ENCODE results near the gene CD27. TPM values are rescaled to one million over a fixed set of nuclear protein-coding genes. Genes with fewer than 3 reads are reported as not detected.

Gene CD27
- total RNA-seq, 2 experiments from 2014 or later = 112 to 131 TPM

DNA sequence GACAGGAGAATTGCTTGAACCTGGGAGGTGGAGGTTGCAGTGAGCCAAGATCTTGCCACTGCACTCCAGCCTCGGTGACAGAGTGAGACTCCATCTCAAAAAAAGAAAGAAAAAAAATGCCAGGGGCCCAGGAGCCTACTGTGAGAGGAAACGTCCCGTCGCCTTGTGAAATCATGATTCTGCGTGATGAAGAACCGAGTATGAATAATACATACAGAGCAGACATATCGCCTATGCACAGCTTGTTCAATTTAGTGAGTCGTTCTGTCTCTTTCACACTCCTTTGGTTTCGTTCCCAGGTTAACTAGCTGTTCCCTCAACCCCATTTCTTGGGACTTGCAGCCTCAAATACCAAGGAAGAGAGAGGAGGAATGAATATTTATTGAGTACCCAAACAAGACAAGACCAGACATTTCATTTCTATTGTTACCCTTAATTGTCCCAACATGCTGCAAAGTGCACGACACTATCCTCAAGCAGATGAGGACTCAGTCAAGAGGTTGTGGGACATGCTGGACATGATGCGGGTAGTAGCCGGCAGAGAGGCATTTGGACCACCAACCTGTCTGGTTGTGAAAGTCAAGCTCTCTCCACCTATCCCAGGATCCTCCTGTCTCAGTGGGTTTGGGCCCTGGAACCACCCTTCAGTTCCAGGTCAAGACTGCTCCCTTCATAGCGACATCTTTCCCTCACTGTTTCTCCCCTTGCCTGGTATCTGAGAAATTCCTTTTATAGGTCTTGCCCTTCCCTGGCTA is 8.6 kb upstream of the CD27 start:
- H3K36me3 Mint-ChIP-seq (ENCODE audit: low read depth) = no peaks in the 10 kb centered on the region
- DNase-seq (no peak), ATAC-seq (no peak)
- POLR2A ChIA-PET = interaction anchor here (0.5 to 6.4 kb wide), 4 partner anchors 15 to 288 kb away, joined by 3 to 48 read pairs (median 24); partner anchors contain the start of genes COPS7A and TAPBPL
- H3K27ac Mint-ChIP-seq = no peak overlapping the region
- CTCF ChIA-PET = interaction anchor here (1.8 to 5.7 kb wide), 3 partner anchors 8 to 29 kb away, joined by 4 to 35 read pairs (median 7); no protein-coding TSS in a partner anchor
- peaks cover 42% of the 10 kb centered on the region for H3K4me1 Mint-ChIP-seq (ENCODE audit: low read depth)
- no peaks in the 10 kb centered on the region for H3K9me3 Mint-ChIP-seq (ENCODE audit: insufficient read depth)
- no peaks in the 10 kb centered on the region for H3K27me3 Mint-ChIP-seq (ENCODE audit: low read depth)
- no peak overlapping the region for H3K4me3 Mint-ChIP-seq

DNA sequence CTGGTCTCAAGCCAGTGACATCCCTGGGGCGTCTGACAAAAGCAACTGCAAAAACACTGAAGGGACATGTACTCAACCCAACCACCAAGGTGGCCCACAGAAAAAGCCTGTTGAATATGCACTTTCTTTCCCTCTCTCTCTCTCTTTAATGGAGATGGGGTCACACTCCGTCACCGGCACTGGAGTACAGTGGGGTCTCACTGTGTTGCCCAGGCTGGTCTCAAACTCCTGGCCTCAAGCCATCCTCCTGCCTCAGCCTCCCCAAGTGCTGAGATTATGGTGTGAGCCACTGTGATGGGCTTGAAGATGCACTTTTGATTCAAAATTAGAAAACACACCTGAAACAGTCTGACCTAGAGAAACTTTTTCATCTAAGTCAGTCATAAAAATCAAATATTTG is 7.2 kb upstream of the CD27 start:
- ChIA-PET POLR2A (interaction anchor here (6.0 to 7.1 kb wide), 2 partner anchors 14 kb away, joined by 43 to 47 read pairs; partner anchors contain the start of gene TAPBPL), CTCF (interaction anchor here (1.3 to 5.7 kb wide), 4 partner anchors 9 to 28 kb away, joined by 3 to 35 read pairs (median 6); no protein-coding TSS in a partner anchor)
- no peaks in the 10 kb centered on the region for H3K36me3 Mint-ChIP-seq (ENCODE audit: low read depth)
- peaks cover 46% of the 10 kb centered on the region for H3K4me1 Mint-ChIP-seq (ENCODE audit: low read depth)
- ATAC-seq (no peak), DNase-seq (no peak)
- no peaks in the 10 kb centered on the region for H3K27me3 Mint-ChIP-seq (ENCODE audit: low read depth)
- no peak overlapping the region for H3K4me3 Mint-ChIP-seq
- no peaks in the 10 kb centered on the region for H3K9me3 Mint-ChIP-seq (ENCODE audit: insufficient read depth)
- H3K27ac Mint-ChIP-seq = no peak overlapping the region

DNA sequence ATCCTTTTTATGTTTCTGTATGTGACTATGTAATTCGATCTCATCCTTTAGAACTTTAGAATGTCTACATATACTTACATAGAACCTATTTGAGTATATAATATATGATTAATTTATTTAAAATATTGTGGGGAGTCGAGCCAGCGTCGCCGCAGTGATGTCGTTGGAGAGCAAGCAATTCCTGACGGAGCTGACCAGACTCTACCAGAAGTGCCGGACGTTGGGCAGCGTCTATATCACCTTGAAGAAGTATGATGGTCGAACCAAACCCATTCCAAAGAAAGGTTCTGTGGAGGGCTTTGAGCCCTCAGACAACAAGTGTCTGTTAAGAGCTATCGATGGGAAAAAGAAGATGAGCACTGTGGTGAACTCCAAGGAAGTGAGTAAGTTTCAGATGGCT is 6.4 kb upstream of the CD27 start:
- no peak for DNase-seq
- ATAC-seq = no peak
- H3K27me3 Mint-ChIP-seq (ENCODE audit: low read depth) = no peaks in the 10 kb centered on the region
- H3K9me3 Mint-ChIP-seq (ENCODE audit: insufficient read depth) = no peaks in the 10 kb centered on the region
- peaks cover 49% of the 10 kb centered on the region for H3K4me1 Mint-ChIP-seq (ENCODE audit: low read depth)
- H3K4me3 Mint-ChIP-seq = no peak overlapping the region
- ChIA-PET POLR2A (interaction anchor here (1.1 to 7.1 kb wide), 2 partner anchors 13 to 25 kb away, joined by 3 to 47 read pairs; partner anchors contain the start of gene TAPBPL), CTCF (interaction anchor here (0.8 to 2.4 kb wide), 9 partner anchors 10 to 124 kb away, joined by 3 to 7 read pairs (median 4); partner anchors contain the start of gene TAPBPL)
- no peaks in the 10 kb centered on the region for H3K36me3 Mint-ChIP-seq (ENCODE audit: low read depth)
- H3K27ac Mint-ChIP-seq = no peak overlapping the region

DNA sequence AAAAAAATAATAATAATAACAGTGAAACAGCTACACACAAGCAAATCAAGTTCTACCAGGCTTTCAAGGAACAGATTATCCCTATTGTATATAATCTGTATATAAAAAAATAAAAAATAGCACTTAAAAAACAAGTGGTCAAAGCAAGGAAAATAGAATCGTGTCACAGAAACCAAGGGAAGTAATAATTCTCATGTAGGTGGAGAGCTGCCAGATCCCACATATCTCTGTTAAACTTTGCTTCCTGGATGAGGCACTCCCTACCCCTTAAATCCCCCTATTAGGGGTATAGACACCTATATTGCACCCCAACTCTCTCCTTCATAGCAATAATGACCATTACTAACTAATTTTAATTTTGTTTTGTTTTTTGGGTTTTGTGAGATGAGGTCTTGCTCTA is 4.4 kb upstream of the CD27 start:
- H3K4me1 Mint-ChIP-seq (ENCODE audit: low read depth) = peaks cover 45% of the 10 kb centered on the region
- ATAC-seq (no peak), DNase-seq (no peak)
- no peak overlapping the region for H3K4me3 Mint-ChIP-seq
- ChIA-PET CTCF (interaction anchor here (0.8 to 2.4 kb wide), 3 partner anchors 23 to 97 kb away, joined by 3 to 7 read pairs (median 3); no protein-coding TSS in a partner anchor), POLR2A (interaction anchor here (1.6 to 7.1 kb wide), 2 partner anchors 11 to 30 kb away, joined by 8 to 47 read pairs; partner anchors contain the start of genes TAPBPL and VAMP1)
- H3K36me3 Mint-ChIP-seq (ENCODE audit: low read depth) = peaks cover 7% of the 10 kb centered on the region
- H3K27ac Mint-ChIP-seq = no peak overlapping the region
- no peaks in the 10 kb centered on the region for H3K27me3 Mint-ChIP-seq (ENCODE audit: low read depth)
- no peaks in the 10 kb centered on the region for H3K9me3 Mint-ChIP-seq (ENCODE audit: insufficient read depth)

DNA sequence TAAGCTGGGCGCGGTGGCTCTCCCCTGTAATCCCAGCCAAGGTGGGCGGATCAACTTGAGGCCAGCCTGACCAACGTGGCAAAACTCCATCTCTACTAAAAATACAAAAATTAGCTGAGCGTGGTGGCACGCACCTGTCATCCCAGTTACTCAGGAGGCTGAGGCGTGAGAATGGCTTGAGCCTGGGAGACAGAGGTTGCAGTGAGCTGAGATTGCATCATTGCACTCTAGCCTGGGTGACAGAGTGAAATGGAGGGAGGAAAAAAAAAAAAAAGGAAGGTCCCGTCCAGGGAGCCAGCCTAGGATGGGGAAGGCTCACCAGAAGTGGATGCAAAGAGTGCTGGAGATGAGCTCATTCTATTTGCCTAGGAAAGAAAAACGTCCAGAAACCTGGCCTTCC is 1.9 kb upstream of the CD27 start:
- Mint-ChIP-seq H3K4me1 (ENCODE audit: low read depth) (peaks cover 63% of the 10 kb centered on the region), H3K27me3 (ENCODE audit: low read depth) (no peaks in the 10 kb centered on the region), H3K27ac (peak overlapping the region; percentile 96), H3K4me3 (no peak overlapping the region), H3K9me3 (ENCODE audit: insufficient read depth) (no peaks in the 10 kb centered on the region), H3K36me3 (ENCODE audit: low read depth) (peaks cover 28% of the 10 kb centered on the region)
- ChIA-PET POLR2A (interaction anchor here (1.0 to 7.6 kb wide), 7 partner anchors 9 to 91 kb away, joined by 3 to 91 read pairs (median 18); partner anchors contain the start of genes GAPDH, MRPL51, TAPBPL and VAMP1), CTCF (interaction anchor here (0.8 to 7.7 kb wide), 11 partner anchors 8 to 108 kb away, joined by 3 to 64 read pairs (median 15); no protein-coding TSS in a partner anchor)
- DNase-seq (no peak), ATAC-seq (no peak)

DNA sequence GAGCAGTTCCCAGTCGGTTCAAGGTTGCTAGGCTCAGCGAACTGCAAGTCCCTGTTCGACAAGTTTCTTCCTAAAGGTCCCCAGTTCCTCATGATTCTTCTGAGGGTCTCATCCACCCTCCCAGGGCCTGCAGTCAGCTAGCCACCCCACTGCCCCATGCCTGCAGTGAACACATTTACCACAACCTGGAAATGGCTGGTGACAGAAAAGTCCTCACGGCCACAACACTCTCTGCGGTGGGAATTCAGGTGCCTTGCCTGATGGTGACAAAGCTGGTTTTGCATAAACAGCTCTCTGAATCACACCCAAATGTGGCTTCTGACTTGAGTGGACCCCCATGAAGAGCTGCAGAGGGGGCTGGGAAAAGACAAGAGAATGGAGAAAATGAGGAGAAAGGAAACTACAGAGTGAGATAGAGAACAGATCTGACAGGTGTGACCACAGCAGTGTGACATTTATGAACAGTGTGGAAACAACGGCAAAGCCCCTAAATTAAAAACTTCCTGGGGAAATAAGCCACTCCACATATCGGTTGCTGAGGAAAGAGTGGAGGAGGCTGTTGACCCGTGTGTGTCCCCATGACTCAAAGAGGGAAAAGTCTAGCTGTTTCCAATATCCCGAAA is 1.3 kb upstream of the CD27 start:
- no peaks in the 10 kb centered on the region for H3K27me3 Mint-ChIP-seq (ENCODE audit: low read depth)
- peaks cover 32% of the 10 kb centered on the region for H3K36me3 Mint-ChIP-seq (ENCODE audit: low read depth)
- no peaks in the 10 kb centered on the region for H3K9me3 Mint-ChIP-seq (ENCODE audit: insufficient read depth)
- ChIA-PET CTCF (interaction anchor here (0.7 to 7.7 kb wide), 12 partner anchors 8 to 111 kb away, joined by 3 to 64 read pairs (median 12); no protein-coding TSS in a partner anchor), POLR2A (interaction anchor here (0.7 to 7.6 kb wide), 9 partner anchors 8 to 92 kb away, joined by 3 to 91 read pairs (median 8); partner anchors contain the start of genes MRPL51, TAPBPL and VAMP1)
- DNase-seq (peak; percentile 49), ATAC-seq (peak; percentile 29)
- peak overlapping the region; percentile 90 for H3K4me3 Mint-ChIP-seq
- H3K4me1 Mint-ChIP-seq (ENCODE audit: low read depth) = peaks cover 68% of the 10 kb centered on the region
- H3K27ac Mint-ChIP-seq = peak overlapping the region; percentile 96

DNA sequence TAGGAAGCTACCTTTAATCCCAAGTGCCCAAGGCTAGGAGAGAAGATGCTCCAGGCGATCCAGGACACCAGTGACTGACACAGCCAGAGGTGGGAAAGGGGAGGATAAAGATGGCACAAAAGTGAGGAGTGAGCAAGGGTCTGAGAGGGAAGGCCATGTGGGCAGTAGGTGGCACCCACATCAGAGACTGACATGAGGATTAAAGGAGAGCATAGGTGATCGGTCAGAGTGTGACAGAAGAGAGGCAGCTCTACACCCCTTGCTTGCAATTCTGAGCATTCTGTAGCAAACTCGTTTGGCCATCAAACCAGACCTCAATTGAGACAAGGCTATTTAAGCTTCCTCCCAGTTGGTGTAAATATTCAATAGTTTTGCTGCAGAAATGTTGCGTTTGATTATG is 724 bp upstream of the CD27 start:
- no peaks in the 10 kb centered on the region for H3K27me3 Mint-ChIP-seq (ENCODE audit: low read depth)
- no peak for DNase-seq

DNA sequence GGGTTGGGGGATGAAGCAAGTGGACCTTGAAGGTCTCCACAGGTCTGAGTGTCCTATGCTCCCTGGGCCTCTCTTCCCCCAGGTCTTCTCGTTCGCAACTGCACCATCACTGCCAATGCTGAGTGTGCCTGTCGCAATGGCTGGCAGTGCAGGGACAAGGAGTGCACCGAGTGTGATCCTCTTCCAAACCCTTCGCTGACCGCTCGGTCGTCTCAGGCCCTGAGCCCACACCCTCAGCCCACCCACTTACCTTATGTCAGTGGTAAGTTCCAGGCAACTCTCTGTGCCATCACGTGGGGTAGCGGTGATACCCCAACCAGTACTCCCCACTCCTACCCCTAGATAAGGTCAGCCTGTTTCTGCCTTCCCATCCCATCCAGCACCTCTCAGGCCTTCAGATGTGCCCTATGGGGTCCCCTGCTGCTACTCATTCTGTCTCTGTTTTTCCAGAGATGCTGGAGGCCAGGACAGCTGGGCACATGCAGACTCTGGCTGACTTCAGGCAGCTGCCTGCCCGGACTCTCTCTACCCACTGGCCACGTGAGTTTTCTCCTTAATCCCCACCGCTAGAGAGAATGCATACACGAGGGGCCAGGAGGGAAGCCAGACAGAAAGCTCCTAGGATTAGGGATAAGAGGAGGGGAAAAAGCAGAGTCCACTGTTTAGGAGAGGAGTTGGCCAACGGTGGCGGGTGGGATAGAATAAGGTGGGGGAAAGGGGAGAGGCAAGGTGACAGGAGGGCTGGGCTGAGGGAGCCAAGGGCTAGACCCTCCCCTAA is 5.5 kb downstream of the CD27 start:
- no peak for ATAC-seq
- H3K36me3 Mint-ChIP-seq (ENCODE audit: low read depth) = peaks cover 86% of the 10 kb centered on the region
- POLR2A ChIA-PET = interaction anchor here (1.3 to 5.3 kb wide), 7 partner anchors 9 to 240 kb away, joined by 3 to 103 read pairs (median 31); partner anchors contain the start of gene VAMP1
- CTCF ChIA-PET = interaction anchor here (1.2 to 4.1 kb wide), 6 partner anchors 11 to 128 kb away, joined by 4 to 52 read pairs (median 14); no protein-coding TSS in a partner anchor
- peaks cover 78% of the 10 kb centered on the region for H3K4me1 Mint-ChIP-seq (ENCODE audit: low read depth)
- peak overlapping the region; percentile 99 for H3K4me3 Mint-ChIP-seq
- peak overlapping the region; percentile 99 for H3K27ac Mint-ChIP-seq
- H3K27me3 Mint-ChIP-seq (ENCODE audit: low read depth) = no peaks in the 10 kb centered on the region
- no peaks in the 10 kb centered on the region for H3K9me3 Mint-ChIP-seq (ENCODE audit: insufficient read depth)
- no peak for DNase-seq

More for the DNA sequence above, 724 bp upstream of the CD27 start:
- Mint-ChIP-seq H3K9me3 (ENCODE audit: insufficient read depth) (no peaks in the 10 kb centered on the region), H3K4me3 (peak overlapping the region; percentile 90), H3K4me1 (ENCODE audit: low read depth) (peaks cover 66% of the 10 kb centered on the region), H3K36me3 (ENCODE audit: low read depth) (peaks cover 36% of the 10 kb centered on the region), H3K27ac (peak overlapping the region; percentile 96)
- POLR2A ChIA-PET = interaction anchor here (0.7 to 7.6 kb wide), 10 partner anchors 8 to 92 kb away, joined by 3 to 91 read pairs (median 8); partner anchors contain the start of genes MRPL51, TAPBPL and VAMP1
- CTCF ChIA-PET = interaction anchor here (0.7 to 7.7 kb wide), 11 partner anchors 7 to 111 kb away, joined by 3 to 64 read pairs (median 15); no protein-coding TSS in a partner anchor
- ATAC-seq = peak; percentile 13

DNA sequence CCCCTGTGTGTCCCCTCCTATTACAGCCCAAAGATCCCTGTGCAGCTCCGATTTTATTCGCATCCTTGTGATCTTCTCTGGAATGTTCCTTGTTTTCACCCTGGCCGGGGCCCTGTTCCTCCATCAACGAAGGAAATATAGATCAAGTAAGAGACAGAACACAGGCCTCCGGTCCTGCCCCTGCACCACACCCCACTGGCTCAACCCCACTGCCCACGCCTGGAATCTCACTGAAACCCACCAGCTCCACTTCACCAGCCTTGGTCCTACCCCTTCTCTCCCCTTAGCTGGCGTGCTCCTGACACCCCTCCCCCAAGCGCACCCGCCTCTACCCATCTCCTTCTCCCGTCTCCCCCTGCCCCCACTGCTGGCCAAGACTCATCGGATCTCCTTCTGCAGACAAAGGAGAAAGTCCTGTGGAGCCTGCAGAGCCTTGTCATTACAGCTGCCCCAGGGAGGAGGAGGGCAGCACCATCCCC is 6.2 kb downstream of the CD27 start:
- ChIA-PET CTCF (interaction anchor here (1.0 to 4.1 kb wide), 8 partner anchors 8 to 128 kb away, joined by 4 to 52 read pairs (median 6); partner anchors contain the start of gene MRPL51), POLR2A (interaction anchor here (1.4 to 5.3 kb wide), 8 partner anchors 10 to 116 kb away, joined by 5 to 103 read pairs (median 30); partner anchors contain the start of gene VAMP1)
- Mint-ChIP-seq H3K27me3 (ENCODE audit: low read depth) (no peaks in the 10 kb centered on the region), H3K36me3 (ENCODE audit: low read depth) (peaks cover 85% of the 10 kb centered on the region), H3K4me3 (peak overlapping the region; percentile 99), H3K4me1 (ENCODE audit: low read depth) (peaks cover 79% of the 10 kb centered on the region), H3K27ac (peak overlapping the region; percentile 99), H3K9me3 (ENCODE audit: insufficient read depth) (no peaks in the 10 kb centered on the region)
- DNase-seq = no peak
- peak; percentile 2 for ATAC-seq

All from activated CD8-positive, alpha-beta T cell treated with anti-CD3 and anti-CD28 coated beads, Interleukin-2, amount 10 ng/mL, durations not matched to agents 7 days and 5 days (primary cell).